Measurements from ENCODE around the gene TBX19.

The TBX19 gene

DNA sequence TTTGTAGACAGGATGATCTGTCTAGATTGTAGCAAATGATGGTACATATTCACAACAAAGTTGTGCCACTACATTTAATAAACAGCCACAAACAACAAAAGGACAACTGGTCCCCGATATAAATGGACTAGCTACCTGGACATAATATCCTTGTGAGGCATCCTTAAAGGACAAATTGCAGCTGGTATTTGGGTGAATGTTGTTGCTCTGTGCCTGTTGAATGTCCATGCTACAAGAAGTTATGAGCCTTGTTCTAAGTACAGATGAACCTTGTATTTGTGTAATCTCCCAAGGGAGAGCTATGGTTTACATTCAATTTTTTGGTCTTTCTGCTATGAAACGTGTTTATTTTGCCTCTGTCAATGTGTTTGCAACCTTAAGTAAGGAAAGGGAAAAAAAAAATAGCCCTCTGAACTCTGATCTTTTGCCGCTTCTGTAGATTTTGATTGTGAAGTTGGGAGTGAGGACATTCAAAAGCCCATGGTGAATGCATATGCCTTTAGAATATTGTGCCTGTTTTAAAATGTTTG, 28.4 kb upstream of the TBX19 start:
- Histone ChIP-seq H3K9ac (ENCODE audit: low read depth in 1 of 2, low read length in 2 of 2) (no peak overlapping the region), H3K27ac (ENCODE audit: low read depth in 2 of 2, low read length in 2 of 2) (no peak overlapping the region), H3K9me3 (ENCODE audit: control insufficient read depth in 2 of 2, low read length in 2 of 2) (peaks cover 0 to 6% of the 10 kb centered on the region in 2 donors), H3K4me1 (ENCODE audit: control insufficient read depth in 2 of 2, insufficient read depth in 2 of 2, low read length in 2 of 2) (no peaks in the 10 kb centered on the region), H3K27me3 (ENCODE audit: control insufficient read depth in 2 of 2, insufficient read depth in 2 of 2, low read length in 2 of 2) (no peaks in the 10 kb centered on the region), H3K36me3 (ENCODE audit: control insufficient read depth in 2 of 2, insufficient read depth in 2 of 2, low read length in 2 of 2) (peaks cover 16 to 23% of the 10 kb centered on the region in 2 donors), H3K4me3 (ENCODE audit: low read length in 2 of 2) (no peak overlapping the region)

DNA sequence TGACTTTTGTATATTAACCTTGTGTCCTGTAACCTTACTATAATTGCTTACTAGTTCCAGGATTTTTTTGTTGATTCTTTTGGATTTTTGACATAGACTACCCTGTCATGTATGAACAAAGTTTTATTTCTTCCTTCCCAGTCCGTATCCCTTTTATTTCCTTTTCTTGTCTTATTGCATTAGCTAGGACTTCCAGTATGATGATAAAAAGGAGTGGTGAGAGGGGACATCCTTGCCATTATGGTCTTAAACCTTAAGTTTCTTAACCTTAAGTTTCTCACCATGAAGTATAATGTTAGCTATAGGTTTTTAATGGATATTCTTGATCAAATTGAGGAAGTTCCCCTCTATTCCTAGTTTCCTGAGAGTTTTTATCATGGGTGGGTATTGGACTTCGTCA, 24.5 kb upstream of the TBX19 start:
- peaks cover 0 to 6% of the 10 kb centered on the region in 2 donors for H3K9me3 ChIP-seq (ENCODE audit: control insufficient read depth in 2 of 2, low read length in 2 of 2)
- H3K27me3 ChIP-seq (ENCODE audit: control insufficient read depth in 2 of 2, insufficient read depth in 2 of 2, low read length in 2 of 2), result no peaks in the 10 kb centered on the region

DNA sequence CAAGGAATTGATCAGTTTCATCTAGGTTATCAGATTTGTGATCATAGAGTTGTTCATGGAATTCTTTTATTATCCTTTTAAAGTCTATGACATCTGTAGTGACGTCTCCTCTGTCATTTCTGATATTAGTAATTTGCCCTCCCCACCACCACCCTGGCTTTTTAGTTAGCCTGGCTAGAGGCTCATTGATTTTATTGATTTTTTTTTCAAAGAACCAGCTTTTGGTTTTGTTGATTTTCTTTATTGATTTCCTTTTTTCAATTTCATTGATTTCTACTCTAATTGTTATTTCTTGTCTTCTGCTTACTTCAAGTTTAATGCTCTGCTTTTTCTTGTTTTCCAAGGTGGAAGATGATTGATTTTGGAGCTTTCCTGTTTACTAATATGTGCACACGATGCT, 23.3 kb upstream of the TBX19 start:
- no peak overlapping the region for H3K4me3 ChIP-seq (ENCODE audit: low read length in 2 of 2)
- H3K27me3 ChIP-seq (ENCODE audit: control insufficient read depth in 2 of 2, insufficient read depth in 2 of 2, low read length in 2 of 2), result no peaks in the 10 kb centered on the region
- peaks cover 0 to 6% of the 10 kb centered on the region in 2 donors for H3K9me3 ChIP-seq (ENCODE audit: control insufficient read depth in 2 of 2, low read length in 2 of 2)
- H3K36me3 ChIP-seq (ENCODE audit: control insufficient read depth in 2 of 2, insufficient read depth in 2 of 2, low read length in 2 of 2), result peaks cover 3 to 5% of the 10 kb centered on the region in 2 donors
- no peak overlapping the region for H3K9ac ChIP-seq (ENCODE audit: low read depth in 1 of 2, low read length in 2 of 2)
- H3K4me1 ChIP-seq (ENCODE audit: control insufficient read depth in 2 of 2, insufficient read depth in 2 of 2, low read length in 2 of 2), result no peaks in the 10 kb centered on the region
- H3K27ac ChIP-seq (ENCODE audit: low read depth in 2 of 2, low read length in 2 of 2), result no peak overlapping the region

More for the DNA sequence above, 24.5 kb upstream of the TBX19 start:
- Histone ChIP-seq H3K4me3 (ENCODE audit: low read length in 2 of 2) (no peak overlapping the region), H3K36me3 (ENCODE audit: control insufficient read depth in 2 of 2, insufficient read depth in 2 of 2, low read length in 2 of 2) (peaks cover 3% of the 10 kb centered on the region in 2 donors), H3K4me1 (ENCODE audit: control insufficient read depth in 2 of 2, insufficient read depth in 2 of 2, low read length in 2 of 2) (no peaks in the 10 kb centered on the region), H3K27ac (ENCODE audit: low read depth in 2 of 2, low read length in 2 of 2) (no peak overlapping the region), H3K9ac (ENCODE audit: low read depth in 1 of 2, low read length in 2 of 2) (no peak overlapping the region)

DNA sequence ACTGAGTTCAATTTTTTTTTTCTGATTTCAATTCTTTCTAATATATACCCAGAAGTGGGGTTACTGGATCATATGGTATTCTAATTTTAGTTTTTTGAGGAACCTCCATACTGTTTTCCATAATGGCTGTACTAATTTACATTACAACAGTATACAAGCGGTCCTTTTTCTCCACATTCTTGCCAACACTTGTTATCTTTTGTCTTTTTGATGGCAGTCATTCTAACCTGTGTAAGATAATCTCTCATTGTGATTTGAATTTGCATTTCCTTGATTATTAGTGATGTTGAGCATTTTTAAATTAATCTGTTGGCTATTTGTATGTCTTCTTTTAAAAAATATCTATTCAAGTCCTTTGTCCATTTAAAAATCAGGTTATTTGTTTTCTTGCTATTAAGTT, 21.1 kb upstream of the TBX19 start:
- H3K27me3 ChIP-seq (ENCODE audit: control insufficient read depth in 2 of 2, insufficient read depth in 2 of 2, low read length in 2 of 2), result no peaks in the 10 kb centered on the region
- H3K9ac ChIP-seq (ENCODE audit: low read depth in 1 of 2, low read length in 2 of 2), result no peak overlapping the region
- no peaks in the 10 kb centered on the region for H3K4me1 ChIP-seq (ENCODE audit: control insufficient read depth in 2 of 2, insufficient read depth in 2 of 2, low read length in 2 of 2)
- H3K4me3 ChIP-seq (ENCODE audit: low read length in 2 of 2), result no peak overlapping the region
- H3K27ac ChIP-seq (ENCODE audit: low read depth in 2 of 2, low read length in 2 of 2), result no peak overlapping the region
- peaks cover 3 to 6% of the 10 kb centered on the region in 2 donors for H3K36me3 ChIP-seq (ENCODE audit: control insufficient read depth in 2 of 2, insufficient read depth in 2 of 2, low read length in 2 of 2)
- H3K9me3 ChIP-seq (ENCODE audit: control insufficient read depth in 2 of 2, low read length in 2 of 2), result peaks cover 0 to 6% of the 10 kb centered on the region in 2 donors

DNA sequence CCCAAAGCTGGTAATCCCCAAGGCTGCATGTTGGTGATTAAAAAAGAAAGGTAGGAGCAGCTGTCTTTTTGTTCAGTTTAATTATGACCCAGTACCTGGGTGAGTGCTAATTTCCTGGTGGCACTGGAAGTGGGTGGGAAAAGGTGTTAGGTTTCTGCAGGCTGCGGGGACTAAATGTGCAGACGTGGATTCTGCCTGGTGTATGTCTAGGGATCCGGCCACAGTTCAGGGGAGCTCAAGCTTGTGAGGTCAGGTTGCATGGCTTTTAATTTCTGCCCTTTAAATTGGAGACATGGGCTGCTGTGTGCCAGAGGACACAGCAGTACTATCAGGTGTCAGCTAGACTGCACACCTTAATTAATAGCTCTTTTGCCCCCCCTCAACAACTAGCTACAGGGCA, 20.3 kb upstream of the TBX19 start:
- Histone ChIP-seq H3K27ac (ENCODE audit: low read depth in 2 of 2, low read length in 2 of 2) (no peak overlapping the region), H3K36me3 (ENCODE audit: control insufficient read depth in 2 of 2, insufficient read depth in 2 of 2, low read length in 2 of 2) (peaks cover 0 to 11% of the 10 kb centered on the region in 2 donors), H3K9ac (ENCODE audit: low read depth in 1 of 2, low read length in 2 of 2) (no peak overlapping the region), H3K4me1 (ENCODE audit: control insufficient read depth in 2 of 2, insufficient read depth in 2 of 2, low read length in 2 of 2) (no peaks in the 10 kb centered on the region), H3K4me3 (ENCODE audit: low read length in 2 of 2) (no peak overlapping the region), H3K27me3 (ENCODE audit: control insufficient read depth in 2 of 2, insufficient read depth in 2 of 2, low read length in 2 of 2) (no peaks in the 10 kb centered on the region), H3K9me3 (ENCODE audit: control insufficient read depth in 2 of 2, low read length in 2 of 2) (peaks cover 0 to 6% of the 10 kb centered on the region in 2 donors)

DNA sequence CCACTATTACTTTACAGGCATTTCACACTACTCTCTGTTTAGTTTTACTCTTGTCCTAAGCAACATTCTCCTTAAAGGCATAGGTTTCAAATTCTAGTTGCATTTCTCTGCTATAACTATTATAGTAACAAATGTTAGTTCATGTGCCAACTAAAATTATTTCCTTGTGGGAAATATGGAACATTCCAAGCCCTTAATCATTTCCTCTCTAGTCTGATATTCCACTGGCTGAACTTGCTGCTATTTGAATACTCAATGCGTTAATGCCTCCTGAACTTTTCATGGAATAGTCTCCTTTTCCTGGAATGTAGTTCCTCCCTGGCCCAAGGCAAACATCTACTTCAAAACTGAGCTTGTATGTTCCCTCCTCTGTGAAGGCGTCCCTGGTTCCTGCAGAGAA, 19.3 kb upstream of the TBX19 start:
- Histone ChIP-seq H3K9ac (ENCODE audit: low read depth in 1 of 2, low read length in 2 of 2) (no peak overlapping the region), H3K4me1 (ENCODE audit: control insufficient read depth in 2 of 2, insufficient read depth in 2 of 2, low read length in 2 of 2) (no peaks in the 10 kb centered on the region), H3K9me3 (ENCODE audit: control insufficient read depth in 2 of 2, low read length in 2 of 2) (peaks cover 0 to 4% of the 10 kb centered on the region in 2 donors), H3K27me3 (ENCODE audit: control insufficient read depth in 2 of 2, insufficient read depth in 2 of 2, low read length in 2 of 2) (no peaks in the 10 kb centered on the region), H3K4me3 (ENCODE audit: low read length in 2 of 2) (no peak overlapping the region), H3K27ac (ENCODE audit: low read depth in 2 of 2, low read length in 2 of 2) (no peak overlapping the region), H3K36me3 (ENCODE audit: control insufficient read depth in 2 of 2, insufficient read depth in 2 of 2, low read length in 2 of 2) (peaks cover 0 to 8% of the 10 kb centered on the region in 2 donors)

DNA sequence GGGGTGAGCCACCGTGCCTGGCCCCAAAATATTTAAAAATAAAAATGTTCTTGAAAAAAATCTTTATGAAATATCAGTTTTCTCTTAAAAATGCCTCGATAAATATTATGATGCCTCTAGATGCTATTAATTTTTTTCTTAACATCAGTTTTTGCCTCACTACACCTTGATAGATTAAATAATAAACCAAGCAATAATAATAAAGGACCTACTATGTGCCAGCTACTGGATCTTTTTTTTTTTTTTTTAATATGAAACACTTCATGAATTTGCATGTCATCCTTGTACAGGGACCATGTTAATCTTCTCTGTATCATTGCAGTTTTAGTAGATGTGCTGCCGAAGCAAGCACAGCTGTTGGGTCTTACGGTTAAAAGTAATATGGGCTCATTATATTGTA, 17.5 kb upstream of the TBX19 start:
- Histone ChIP-seq H3K4me3 (ENCODE audit: low read length in 2 of 2) (no peak overlapping the region), H3K9me3 (ENCODE audit: control insufficient read depth in 2 of 2, low read length in 2 of 2) (no peaks in the 10 kb centered on the region), H3K36me3 (ENCODE audit: control insufficient read depth in 2 of 2, insufficient read depth in 2 of 2, low read length in 2 of 2) (peaks cover 0 to 8% of the 10 kb centered on the region in 2 donors), H3K27ac (ENCODE audit: low read depth in 2 of 2, low read length in 2 of 2) (no peak overlapping the region), H3K9ac (ENCODE audit: low read depth in 1 of 2, low read length in 2 of 2) (no peak overlapping the region), H3K4me1 (ENCODE audit: control insufficient read depth in 2 of 2, insufficient read depth in 2 of 2, low read length in 2 of 2) (no peaks in the 10 kb centered on the region), H3K27me3 (ENCODE audit: control insufficient read depth in 2 of 2, insufficient read depth in 2 of 2, low read length in 2 of 2) (no peaks in the 10 kb centered on the region)

DNA sequence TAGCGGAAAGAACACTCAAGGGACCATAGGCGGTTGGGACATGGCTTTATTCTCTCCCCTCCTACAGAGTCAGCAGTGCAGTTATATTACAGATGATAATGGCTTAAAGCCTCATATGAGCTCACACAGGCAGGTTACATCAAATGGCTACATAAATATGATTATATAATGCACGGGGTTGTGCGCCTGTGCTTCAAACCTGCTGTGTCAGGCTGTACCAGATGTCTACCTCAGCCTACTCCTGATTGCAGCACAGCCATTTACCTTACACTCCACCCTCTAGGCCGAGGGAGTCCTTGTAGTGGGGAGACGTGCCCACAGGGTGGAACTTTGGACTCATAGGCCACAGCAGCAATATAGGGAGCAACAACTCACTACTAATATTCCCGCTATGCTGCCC, 16.4 kb upstream of the TBX19 start:
- Histone ChIP-seq H3K27ac (ENCODE audit: low read depth in 2 of 2, low read length in 2 of 2) (no peak overlapping the region), H3K4me1 (ENCODE audit: control insufficient read depth in 2 of 2, insufficient read depth in 2 of 2, low read length in 2 of 2) (no peaks in the 10 kb centered on the region), H3K4me3 (ENCODE audit: low read length in 2 of 2) (no peak overlapping the region), H3K9me3 (ENCODE audit: control insufficient read depth in 2 of 2, low read length in 2 of 2) (no peaks in the 10 kb centered on the region), H3K9ac (ENCODE audit: low read depth in 1 of 2, low read length in 2 of 2) (no peak overlapping the region), H3K27me3 (ENCODE audit: control insufficient read depth in 2 of 2, insufficient read depth in 2 of 2, low read length in 2 of 2) (no peaks in the 10 kb centered on the region), H3K36me3 (ENCODE audit: control insufficient read depth in 2 of 2, insufficient read depth in 2 of 2, low read length in 2 of 2) (peaks cover 0 to 8% of the 10 kb centered on the region in 2 donors)

DNA sequence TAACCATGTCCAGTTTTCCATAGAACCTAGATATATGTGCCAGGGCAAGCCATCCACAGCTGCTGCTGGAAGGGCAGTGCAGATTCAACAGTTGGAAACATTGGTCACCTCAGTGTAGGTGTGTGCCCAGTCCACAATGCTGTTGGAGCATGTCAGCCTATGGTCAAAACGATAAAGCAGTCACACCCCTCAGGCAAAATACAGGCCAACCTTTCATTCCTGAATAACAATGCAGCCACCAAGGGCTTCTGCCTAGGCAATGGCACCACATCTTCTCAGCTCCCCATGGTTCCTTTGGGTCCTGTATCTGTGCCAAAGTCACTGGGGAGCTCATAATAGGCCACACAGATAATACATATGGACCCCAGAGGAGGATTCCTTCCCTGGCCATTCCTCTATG, 15.1 kb upstream of the TBX19 start:
- Histone ChIP-seq H3K9me3 (ENCODE audit: control insufficient read depth in 2 of 2, low read length in 2 of 2) (no peaks in the 10 kb centered on the region), H3K4me3 (ENCODE audit: low read length in 2 of 2) (no peak overlapping the region), H3K9ac (ENCODE audit: low read depth in 1 of 2, low read length in 2 of 2) (no peak overlapping the region), H3K27me3 (ENCODE audit: control insufficient read depth in 2 of 2, insufficient read depth in 2 of 2, low read length in 2 of 2) (no peaks in the 10 kb centered on the region), H3K36me3 (ENCODE audit: control insufficient read depth in 2 of 2, insufficient read depth in 2 of 2, low read length in 2 of 2) (peaks cover 0 to 8% of the 10 kb centered on the region in 2 donors), H3K27ac (ENCODE audit: low read depth in 2 of 2, low read length in 2 of 2) (no peak overlapping the region), H3K4me1 (ENCODE audit: control insufficient read depth in 2 of 2, insufficient read depth in 2 of 2, low read length in 2 of 2) (no peaks in the 10 kb centered on the region)

DNA sequence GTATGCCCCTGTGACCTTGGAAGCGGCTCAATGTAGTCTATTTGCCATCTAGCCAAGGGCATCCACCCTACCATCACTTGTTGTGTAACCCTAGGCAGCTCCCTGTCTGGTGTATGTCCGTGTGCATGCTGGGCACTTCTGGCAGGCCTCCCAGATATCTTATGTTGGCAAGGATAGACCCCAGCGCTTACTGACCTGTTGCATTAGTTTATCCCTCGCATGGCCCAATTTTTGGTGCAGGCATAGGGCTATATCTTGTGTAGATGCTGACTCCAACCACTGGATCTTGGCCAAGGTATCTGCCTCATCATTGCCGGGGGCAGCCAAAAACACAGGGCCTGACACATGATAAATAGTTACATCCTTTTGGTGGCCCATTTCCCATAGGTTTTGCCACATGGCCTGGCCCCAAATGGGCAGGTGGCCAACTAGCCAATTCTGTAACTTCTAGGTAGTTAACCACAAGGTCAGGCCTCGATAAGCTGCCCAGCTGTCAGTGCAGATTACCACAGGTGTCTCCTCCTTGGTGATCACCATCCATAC, 14.0 kb upstream of the TBX19 start:
- H3K27me3 ChIP-seq (ENCODE audit: control insufficient read depth in 2 of 2, insufficient read depth in 2 of 2, low read length in 2 of 2), result no peaks in the 10 kb centered on the region
- H3K4me3 ChIP-seq (ENCODE audit: low read length in 2 of 2), result no peak overlapping the region
- peaks cover 0 to 6% of the 10 kb centered on the region in 2 donors for H3K36me3 ChIP-seq (ENCODE audit: control insufficient read depth in 2 of 2, insufficient read depth in 2 of 2, low read length in 2 of 2)

More for the DNA sequence above, 14.0 kb upstream of the TBX19 start:
- Histone ChIP-seq H3K4me1 (ENCODE audit: control insufficient read depth in 2 of 2, insufficient read depth in 2 of 2, low read length in 2 of 2) (no peaks in the 10 kb centered on the region), H3K9ac (ENCODE audit: low read depth in 1 of 2, low read length in 2 of 2) (no peak overlapping the region), H3K9me3 (ENCODE audit: control insufficient read depth in 2 of 2, low read length in 2 of 2) (no peaks in the 10 kb centered on the region), H3K27ac (ENCODE audit: low read depth in 2 of 2, low read length in 2 of 2) (no peak overlapping the region)
